ENCODE results near the gene FRMD4A. TPM values are rescaled to one million over a fixed set of nuclear protein-coding genes. Genes with fewer than 3 reads are reported as not detected.

Gene FRMD4A
- total and polyA plus RNA-seq, 2 of the 4 experiments (the other 2 are of a cell fraction): 30.3 to 68.8 TPM

DNA sequence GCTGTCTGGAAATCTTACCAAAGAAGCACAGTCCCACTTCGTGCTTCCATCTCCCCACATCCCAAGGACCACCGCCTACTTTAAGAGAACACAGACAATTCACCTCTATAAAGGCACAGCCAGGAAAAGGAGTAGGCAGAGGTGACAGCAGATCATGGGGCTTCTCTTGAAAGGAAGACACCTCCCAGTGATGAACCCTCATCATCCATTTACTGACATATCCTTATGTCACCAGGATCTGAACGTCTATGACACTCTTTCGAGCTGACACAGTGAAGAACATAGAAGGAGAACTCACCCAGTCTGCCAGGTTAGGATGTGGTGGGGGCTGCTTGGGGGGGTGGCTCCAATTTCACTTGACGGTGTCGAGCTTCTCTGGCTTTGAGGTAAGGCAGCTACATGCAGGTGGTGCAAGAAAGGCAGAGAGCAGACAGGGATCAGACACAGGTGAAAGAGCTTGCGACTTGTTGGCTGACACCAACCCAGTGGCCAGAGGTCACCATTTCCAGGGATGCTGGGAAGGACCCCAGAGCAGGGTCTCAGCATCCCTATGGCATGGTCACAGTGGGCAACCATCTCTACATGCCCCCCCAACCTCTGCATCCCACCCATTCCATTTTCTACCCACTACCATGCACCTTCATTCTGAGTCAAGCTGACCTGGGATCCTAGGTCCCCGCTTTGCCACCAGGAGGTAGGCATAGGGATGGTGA, 676.5 kb downstream of the FRMD4A start:
- no peak for ATAC-seq (ENCODE audit: low read depth)
- Histone ChIP-seq H3K4me3 (ENCODE audit: insufficient read depth, low read depth, low read length) (no peak overlapping the region), H3K4me2 (ENCODE audit: low read depth, low read length) (no peak overlapping the region), H3K4ac (ENCODE audit: low read depth, low read length) (no peak overlapping the region), H2BK15ac (ENCODE audit: low read depth, low read length) (no peak overlapping the region), H3K9me3 (ENCODE audit: control insufficient read depth, insufficient read depth, low read length) (no peaks in the 10 kb centered on the region), H4K5ac (ENCODE audit: low read depth, low read length) (no peak overlapping the region), H3K36me3 (ENCODE audit: control insufficient read depth, insufficient read depth, low read length) (peaks cover 63% of the 10 kb centered on the region), H3K23ac (ENCODE audit: low read depth, low read length) (no peak overlapping the region), H3K79me1 (ENCODE audit: low read depth in 1 of 2, low read length in 2 of 2) (peaks cover 4 to 42% of the 10 kb centered on the region in 2 experiments; a peak in 3 of 4 replicates), H2BK5ac (ENCODE audit: low read depth, low read length, poor library complexity, severe bottlenecking) (no peak overlapping the region), H2AK9ac (replicated peaks; ENCODE audit: low read depth, low read length, poor library complexity) (no peak overlapping the region), H3K27me3 (ENCODE audit: control insufficient read depth, insufficient read depth, low read length) (no peaks in the 10 kb centered on the region), H3K14ac (replicated peaks; ENCODE audit: low read depth, low read length) (no peak overlapping the region), H2AFZ (replicated peaks; ENCODE audit: low read length, poor library complexity) (no peak overlapping the region), H4K91ac (ENCODE audit: insufficient read depth, low read depth, low read length) (no peak overlapping the region), H3K9ac (ENCODE audit: low read depth, low read length) (no peak overlapping the region), H4K20me1 (ENCODE audit: insufficient read depth, low read length) (peaks cover 9% of the 10 kb centered on the region; the same call in 1 of the 2 replicates), H3K27ac (ENCODE audit: insufficient read depth, low read length) (no peak overlapping the region), H3K9me1 (ENCODE audit: insufficient read depth, low read length) (no peaks in the 10 kb centered on the region; the same call in 1 of the 2 replicates), H2BK120ac (ENCODE audit: low read depth, low read length) (no peak overlapping the region), H4K8ac (ENCODE audit: low read depth in 2 of 2, low read length in 2 of 2) (no peak overlapping the region), H2BK20ac (ENCODE audit: low read depth, low read length) (no peak overlapping the region), H2AK5ac (ENCODE audit: low read depth, low read length) (no peak overlapping the region), H3K4me1 (ENCODE audit: control insufficient read depth, insufficient read depth, low read length) (peaks cover under 1% of the 10 kb centered on the region; the same call in 1 of the 2 replicates), H3K18ac (ENCODE audit: low read depth, low read length) (no peak overlapping the region), H3K56ac (ENCODE audit: extremely low read depth, insufficient read depth, low read length) (no peak overlapping the region)
- DNase-seq: no peak
- WGBS, 2 experiments (ENCODE audit: extremely low coverage in 2 of 2, insufficient read length in 1 of 2): no CpG with 5 or more reads among the region's 8 CpGs
- dilution Hi-C loops (cut with HindIII; ENCODE audit: low sequenced_read_pairs, unreplicated experiment) (no loop called here), in situ Hi-C loops (cut with MboI; ENCODE audit: low sequenced_read_pairs) (loop anchor here (25.0 kb wide), 1 partner anchor 433 kb away; no protein-coding TSS in a partner anchor), intact Hi-C loops (cut with micrococcal nuclease) (no loop called here)
- ChIA-PET POLR2A (ENCODE audit: unreplicated experiment) (no interaction called here), CTCF (interaction anchor here (0.5 to 0.8 kb wide), 2 partner anchors 28 to 68 kb away, joined by 6 to 8 read pairs; no protein-coding TSS in a partner anchor)
- TF ChIP-seq POLR2A (IDR thresholded peaks at IDR 0.05; ENCODE audit: low read depth, low read length) (no peak), SMC3 (IDR thresholded peaks at IDR 0.05; ENCODE audit: low read depth, low read length) (no peak), RAD21 (IDR thresholded peaks at IDR 0.05; ENCODE audit: low read length) (no peak), MAFK (IDR thresholded peaks at IDR 0.05; ENCODE audit: low read depth, low read length) (no peak), MAZ (IDR thresholded peaks at IDR 0.05; ENCODE audit: borderline replicate concordance, low read depth, low read length) (no peak), MXI1 (IDR thresholded peaks at IDR 0.05; ENCODE audit: borderline replicate concordance, low read depth, low read length) (no peak), NFE2L2 (IDR thresholded peaks at IDR 0.05; ENCODE audit: low read depth, low read length) (no peak), FOS (IDR thresholded peaks at IDR 0.05; ENCODE audit: low read depth, low read length) (no peak), CHD1 (IDR thresholded peaks at IDR 0.05; ENCODE audit: low read depth, low read length) (no peak), CEBPB (IDR thresholded peaks at IDR 0.05; ENCODE audit: low read depth, low read length) (no peak), RCOR1 (IDR thresholded peaks at IDR 0.05; ENCODE audit: insufficient replicate concordance, low read length) (no peak)
- TF ChIP-seq, protein P1, sequence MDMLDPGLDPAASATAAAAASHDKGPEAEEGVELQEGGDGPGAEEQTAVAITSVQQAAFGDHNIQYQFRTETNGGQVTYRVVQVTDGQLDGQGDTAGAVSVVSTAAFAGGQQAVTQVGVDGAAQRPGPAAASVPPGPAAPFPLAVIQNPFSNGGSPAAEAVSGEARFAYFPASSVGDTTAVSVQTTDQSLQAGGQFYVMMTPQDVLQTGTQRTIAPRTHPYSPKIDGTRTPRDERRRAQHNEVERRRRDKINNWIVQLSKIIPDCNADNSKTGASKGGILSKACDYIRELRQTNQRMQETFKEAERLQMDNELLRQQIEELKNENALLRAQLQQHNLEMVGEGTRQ (IDR thresholded peaks at IDR 0.05; ENCODE audit: low read depth, low read length): no peak
- BruUV-seq (replicated peaks): no TSS peak

All from IMR-90 (cell line).